NT2/D1 (cell line): ENCODE results near the gene ATXN10.

Source experiments
- DNase-seq: peaks from one replicate; pipeline ENCODE4 v3.0.0-alpha.2; 2011; ENCODE audit warnings: low read depth, low spot score
- H3K27me3 ChIP-seq: 2 replicates; pipeline ENCODE4 v1.6.0; 2011; ENCODE audit warnings: mild to moderate bottlenecking; ENCODE audit not compliant: insufficient read length, insufficient read depth
- H3K36me3 ChIP-seq: 2 replicates; pipeline ENCODE4 v1.6.1; 2011; ENCODE audit warnings: mild to moderate bottlenecking, low read length, mixed read lengths; ENCODE audit not compliant: insufficient read depth, insufficient read length
- H3K4me1 ChIP-seq: 2 replicates; pipeline ENCODE4 v1.5.1; 2011; ENCODE audit not compliant: insufficient read depth, insufficient read length
- H3K4me3 ChIP-seq: 2 replicates; pipeline ENCODE4 v1.5.1; 2011; ENCODE audit warnings: low read depth; ENCODE audit not compliant: insufficient read length
- H3K9ac ChIP-seq: 2 replicates; pipeline ENCODE4 v1.6.0; 2011; ENCODE audit warnings: low read depth; ENCODE audit not compliant: insufficient read length
- H3K9me3 ChIP-seq: 2 replicates; pipeline ENCODE4 v1.5.1; 2011; ENCODE audit warnings: mild to moderate bottlenecking, low read length; ENCODE audit not compliant: insufficient read depth
- SUZ12 ChIP-seq: IDR thresholded peaks from 2 replicates; pipeline ENCODE4 v1.6.1; 2011; ENCODE audit not compliant: insufficient read length, insufficient read depth; ENCODE audit errors: extremely low read depth
- YY1 ChIP-seq: IDR thresholded peaks from 2 replicates; pipeline ENCODE4 v1.6.1; 2011; ENCODE audit not compliant: insufficient read length, insufficient read depth
- ZNF274 ChIP-seq: IDR thresholded peaks from 2 replicates; pipeline ENCODE4 v1.6.1; 2011; ENCODE audit warnings: mild to moderate bottlenecking, low read depth, low read length

Gene ATXN10

GRCh38 chr22:45783690-45784089 is 112.1 kb downstream of the ATXN10 start:
- TF ChIP-seq SUZ12 (no peak), ZNF274 (no peak), YY1 (no peak)
- no peaks in the 10 kb centered on the region for H3K9me3 ChIP-seq
- no peak for DNase-seq
- H3K9ac ChIP-seq, result no peak overlapping the region
- no peaks in the 10 kb centered on the region for H3K27me3 ChIP-seq
- H3K36me3 ChIP-seq, result peaks cover 8% of the 10 kb centered on the region
- H3K4me3 ChIP-seq, result no peak overlapping the region
- no peaks in the 10 kb centered on the region for H3K4me1 ChIP-seq

- TF ChIP-seq SUZ12, result no peak
- no peak for TF ChIP-seq YY1
- no peak for TF ChIP-seq ZNF274
- no peak overlapping the region for H3K9ac ChIP-seq
- H3K4me1 ChIP-seq, result no peaks in the 10 kb centered on the region
- no peak overlapping the region for H3K4me3 ChIP-seq
- H3K9me3 ChIP-seq, result no peaks in the 10 kb centered on the region
- peaks cover 8% of the 10 kb centered on the region for H3K36me3 ChIP-seq
- no peak for DNase-seq
- H3K27me3 ChIP-seq, result no peaks in the 10 kb centered on the region
Measured at GRCh38 chr22:45784357-45785277, 113.0 kb downstream of the ATXN10 start.

GRCh38 chr22:45785458-45785857 is 113.8 kb downstream of the ATXN10 start:
- H3K27me3 ChIP-seq, result no peaks in the 10 kb centered on the region
- no peaks in the 10 kb centered on the region for H3K4me1 ChIP-seq
- peaks cover 8% of the 10 kb centered on the region for H3K36me3 ChIP-seq
- H3K9ac ChIP-seq, result no peak overlapping the region
- no peak overlapping the region for H3K4me3 ChIP-seq
- TF ChIP-seq ZNF274 (no peak), SUZ12 (no peak)
- DNase-seq, result no peak
- H3K9me3 ChIP-seq, result no peaks in the 10 kb centered on the region

- Histone ChIP-seq H3K4me3 (no peak overlapping the region), H3K4me1 (no peaks in the 10 kb centered on the region), H3K9me3 (no peaks in the 10 kb centered on the region), H3K9ac (no peak overlapping the region), H3K27me3 (no peaks in the 10 kb centered on the region), H3K36me3 (peaks cover 6% of the 10 kb centered on the region)
- DNase-seq, result no peak
- TF ChIP-seq SUZ12, result no peak
- no peak for TF ChIP-seq YY1
- TF ChIP-seq ZNF274, result no peak
Measured at GRCh38 chr22:45786726-45787125, 115.1 kb downstream of the ATXN10 start.

GRCh38 chr22:45787759-45788158 is 116.1 kb downstream of the ATXN10 start:
- no peak for DNase-seq
- Histone ChIP-seq H3K4me3 (no peak overlapping the region), H3K9ac (no peak overlapping the region), H3K36me3 (peaks cover 6% of the 10 kb centered on the region), H3K4me1 (no peaks in the 10 kb centered on the region), H3K27me3 (no peaks in the 10 kb centered on the region), H3K9me3 (no peaks in the 10 kb centered on the region)
- no peak for TF ChIP-seq SUZ12
- TF ChIP-seq ZNF274, result no peak
- no peak for TF ChIP-seq YY1

GRCh38 chr22:45788522-45788921 is 116.9 kb downstream of the ATXN10 start:
- H3K4me1 ChIP-seq, result no peaks in the 10 kb centered on the region
- no peak overlapping the region for H3K9ac ChIP-seq
- no peak overlapping the region for H3K4me3 ChIP-seq
- TF ChIP-seq YY1 (no peak), SUZ12 (no peak), ZNF274 (no peak)
- peaks cover 9% of the 10 kb centered on the region for H3K36me3 ChIP-seq
- H3K27me3 ChIP-seq, result no peaks in the 10 kb centered on the region
- no peak for DNase-seq
- peaks cover under 1% of the 10 kb centered on the region; the same call in 1 of the 2 replicates for H3K9me3 ChIP-seq

GRCh38 chr22:45790401-45790800 is 118.8 kb downstream of the ATXN10 start:
- no peak overlapping the region for H3K9ac ChIP-seq
- no peak for DNase-seq
- H3K27me3 ChIP-seq, result no peaks in the 10 kb centered on the region
- H3K4me3 ChIP-seq, result no peak overlapping the region
- TF ChIP-seq ZNF274 (no peak), SUZ12 (no peak), YY1 (no peak)
- H3K36me3 ChIP-seq, result peaks cover 14% of the 10 kb centered on the region
- no peaks in the 10 kb centered on the region for H3K4me1 ChIP-seq
- H3K9me3 ChIP-seq, result peaks cover 17% of the 10 kb centered on the region
